ENCODE data around the gene IL12RB2. TPM values are rescaled to one million over a fixed set of nuclear protein-coding genes. Genes with fewer than 3 reads are reported as not detected.

IL12RB2 gene
- total RNA-seq, 5 donors from 2014 or later (not counting 1 experiment from before 2014, with no cell fraction given): 1.3 to 3.5 (median 2.9) TPM

DNA sequence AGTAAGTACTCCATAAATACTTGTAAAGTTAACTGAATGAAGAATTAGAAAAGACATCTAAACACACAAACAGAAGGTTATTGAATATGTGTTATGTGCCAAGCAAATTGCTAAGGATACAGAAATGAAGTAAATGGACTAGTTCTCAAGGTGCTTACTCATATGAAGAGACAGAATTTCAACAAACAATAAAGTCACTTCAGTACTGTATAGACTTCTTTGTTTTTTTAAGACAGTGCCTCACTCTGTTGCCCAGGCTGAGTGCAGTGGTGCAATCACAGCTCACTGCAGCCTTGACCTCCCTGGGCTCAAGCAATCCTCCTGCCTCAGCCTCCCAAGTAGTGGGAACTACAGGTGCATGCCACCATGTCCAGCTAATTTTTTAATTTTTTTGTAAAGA, 65.2 kb downstream of the IL12RB2 start:
- Histone ChIP-seq H3K36me3 (ENCODE audit: control insufficient read depth in 2 of 2, extremely low read depth in 1 of 2, insufficient read depth in 1 of 2, low read length in 1 of 2) (no peaks in the 10 kb centered on the region), H3K4me3 (ENCODE audit: control insufficient read depth in 1 of 2, extremely low read depth in 1 of 2, low read length in 1 of 2) (no peak overlapping the region), H3K27ac (ENCODE audit: low read length) (no peak overlapping the region), H3K9me3 (no peaks in the 10 kb centered on the region), H3K27me3 (replicated peaks in 1 of 2; ENCODE audit: control insufficient read depth in 2 of 2, extremely low read depth in 1 of 2, insufficient read depth in 2 of 2, low read length in 1 of 2) (no peaks in the 10 kb centered on the region), H3K4me1 (ENCODE audit: control insufficient read depth in 1 of 2, extremely low read depth in 1 of 2, insufficient read depth in 2 of 2, low read length in 2 of 2) (no peaks in the 10 kb centered on the region)
- H3K27ac Mint-ChIP-seq: no peak overlapping the region
- no peaks in the 10 kb centered on the region for H3K4me1 Mint-ChIP-seq
- H3K4me3 Mint-ChIP-seq: no peak overlapping the region
- H3K9me3 Mint-ChIP-seq: no peaks in the 10 kb centered on the region
- H3K27me3 Mint-ChIP-seq: no peaks in the 10 kb centered on the region
- H3K36me3 Mint-ChIP-seq: peaks cover 4% of the 10 kb centered on the region
- DNase-seq (no peak), ATAC-seq (replicated peaks in 1 of 4) (no peak)
- CTCF ChIA-PET: no interaction called here
- POLR2A ChIA-PET: no interaction called here

DNA sequence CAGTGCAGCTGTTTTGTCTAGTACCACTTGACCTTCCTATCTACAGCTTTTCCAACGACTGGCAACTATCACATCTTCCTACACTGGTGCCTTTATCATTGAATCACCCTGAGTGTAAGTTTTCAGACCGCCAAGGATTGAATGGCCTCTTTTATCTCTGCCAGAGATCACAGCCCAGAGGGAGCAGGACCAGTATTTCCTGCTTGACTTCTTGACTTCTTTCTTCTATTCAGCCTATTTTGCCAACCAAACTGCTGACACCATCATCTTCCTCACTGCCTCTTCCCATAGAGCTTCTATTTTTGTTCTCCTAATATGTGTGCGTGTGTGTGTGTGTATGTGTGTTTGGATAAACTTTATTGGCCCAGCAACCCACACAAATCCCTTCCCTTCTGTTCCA, 68.7 kb downstream of the IL12RB2 start:
- CTCF ChIA-PET: no interaction called here
- no peaks in the 10 kb centered on the region for H3K4me1 ChIP-seq (ENCODE audit: control insufficient read depth in 1 of 2, extremely low read depth in 1 of 2, insufficient read depth in 2 of 2, low read length in 2 of 2)
- 85% methylated on average over 2 of the region's 3 CpGs for WGBS (ENCODE audit: insufficient coverage)
- Mint-ChIP-seq H3K4me3 (no peak overlapping the region), H3K27me3 (no peaks in the 10 kb centered on the region), H3K27ac (no peak overlapping the region), H3K9me3 (no peaks in the 10 kb centered on the region), H3K4me1 (no peaks in the 10 kb centered on the region), H3K36me3 (peaks cover 17% of the 10 kb centered on the region)
- no peak overlapping the region for H3K4me3 ChIP-seq (ENCODE audit: control insufficient read depth in 1 of 2, extremely low read depth in 1 of 2, low read length in 1 of 2)
- no peaks in the 10 kb centered on the region for H3K36me3 ChIP-seq (ENCODE audit: control insufficient read depth in 2 of 2, extremely low read depth in 1 of 2, insufficient read depth in 1 of 2, low read length in 1 of 2)
- ATAC-seq (replicated peaks in 1 of 4): no peak
- DNase-seq: no peak
- POLR2A ChIA-PET: interaction anchor here in 1 of 2 donors (0.6 kb wide), 1 partner anchor 18 kb away, joined by 5 read pairs; no protein-coding TSS in a partner anchor
- no peak overlapping the region for H3K27ac ChIP-seq (ENCODE audit: low read length)
- H3K9me3 ChIP-seq: no peaks in the 10 kb centered on the region
- H3K27me3 ChIP-seq (replicated peaks in 1 of 2; ENCODE audit: control insufficient read depth in 2 of 2, extremely low read depth in 1 of 2, insufficient read depth in 2 of 2, low read length in 1 of 2): no peaks in the 10 kb centered on the region

DNA sequence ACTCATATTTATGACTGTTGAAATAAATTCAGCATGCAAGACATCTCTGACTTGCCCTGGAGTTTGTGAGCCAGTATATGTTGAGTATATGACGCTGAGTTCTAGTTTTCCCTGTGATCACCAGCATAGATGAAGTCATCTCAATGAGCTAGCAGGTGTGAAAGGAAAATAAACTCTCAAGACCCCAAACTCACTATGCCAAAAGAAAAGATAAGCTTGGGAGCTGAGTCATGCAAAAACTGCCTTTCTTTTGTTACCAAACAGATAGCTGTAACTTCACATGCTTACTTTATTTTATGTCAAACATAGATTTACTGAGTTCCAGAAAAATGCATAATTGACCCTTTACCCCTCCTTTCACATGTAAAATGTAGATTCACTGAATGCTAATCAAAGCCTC, 69.6 kb downstream of the IL12RB2 start:
- POLR2A ChIA-PET: no interaction called here
- Mint-ChIP-seq H3K36me3 (peaks cover 21% of the 10 kb centered on the region), H3K27ac (no peak overlapping the region), H3K4me3 (no peak overlapping the region), H3K27me3 (no peaks in the 10 kb centered on the region), H3K4me1 (no peaks in the 10 kb centered on the region), H3K9me3 (no peaks in the 10 kb centered on the region)
- Histone ChIP-seq H3K9me3 (no peaks in the 10 kb centered on the region), H3K4me1 (ENCODE audit: control insufficient read depth in 1 of 2, extremely low read depth in 1 of 2, insufficient read depth in 2 of 2, low read length in 2 of 2) (no peaks in the 10 kb centered on the region), H3K27me3 (replicated peaks in 1 of 2; ENCODE audit: control insufficient read depth in 2 of 2, extremely low read depth in 1 of 2, insufficient read depth in 2 of 2, low read length in 1 of 2) (no peaks in the 10 kb centered on the region), H3K4me3 (ENCODE audit: control insufficient read depth in 1 of 2, extremely low read depth in 1 of 2, low read length in 1 of 2) (no peak overlapping the region), H3K27ac (ENCODE audit: low read length) (no peak overlapping the region), H3K36me3 (ENCODE audit: control insufficient read depth in 2 of 2, extremely low read depth in 1 of 2, insufficient read depth in 1 of 2, low read length in 1 of 2) (no peaks in the 10 kb centered on the region)
- ATAC-seq (replicated peaks in 1 of 4) (no peak), DNase-seq (no peak)
- WGBS (ENCODE audit: insufficient coverage): no CpG with 5 or more reads among the region's 1 CpG
- CTCF ChIA-PET: no interaction called here

DNA sequence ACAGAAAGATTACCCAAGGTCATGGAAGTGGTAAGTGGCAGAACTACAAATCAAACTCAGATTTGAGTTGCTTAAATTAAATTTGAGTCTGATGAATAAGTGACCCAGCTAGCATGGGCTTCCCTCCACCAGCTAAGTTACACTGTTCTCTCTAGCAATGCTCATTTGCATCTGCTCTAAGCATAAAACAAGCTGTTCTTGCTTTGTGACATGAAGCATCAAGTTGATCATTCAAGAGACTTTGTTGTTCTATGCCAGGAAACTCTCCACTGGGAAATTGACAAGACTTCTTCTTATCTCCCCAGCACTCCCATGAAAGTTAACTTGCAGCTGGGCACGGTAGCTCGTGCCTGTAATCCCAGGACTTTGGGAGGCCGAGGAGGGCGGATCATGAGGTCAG, 73.5 kb downstream of the IL12RB2 start:
- CTCF ChIA-PET: interaction anchor here in 1 of 2 donors (0.6 kb wide), 1 partner anchor 153 kb away, joined by 4 read pairs; no protein-coding TSS in a partner anchor
- DNase-seq (no peak), ATAC-seq (replicated peaks in 1 of 4) (no peak)
- 80% methylated on average over 2 of the region's 4 CpGs for WGBS (ENCODE audit: insufficient coverage)
- POLR2A ChIA-PET: no interaction called here
- no peak overlapping the region for H3K27ac ChIP-seq (ENCODE audit: low read length)
- H3K4me1 Mint-ChIP-seq: no peaks in the 10 kb centered on the region
- no peak overlapping the region for H3K27ac Mint-ChIP-seq
- H3K4me1 ChIP-seq (ENCODE audit: control insufficient read depth in 1 of 2, extremely low read depth in 1 of 2, insufficient read depth in 2 of 2, low read length in 2 of 2): no peaks in the 10 kb centered on the region
- H3K4me3 Mint-ChIP-seq: no peak overlapping the region
- no peaks in the 10 kb centered on the region for H3K36me3 ChIP-seq (ENCODE audit: control insufficient read depth in 2 of 2, extremely low read depth in 1 of 2, insufficient read depth in 1 of 2, low read length in 1 of 2)
- H3K9me3 ChIP-seq: no peaks in the 10 kb centered on the region
- H3K4me3 ChIP-seq (ENCODE audit: control insufficient read depth in 1 of 2, extremely low read depth in 1 of 2, low read length in 1 of 2): no peak overlapping the region
- no peaks in the 10 kb centered on the region for H3K27me3 ChIP-seq (replicated peaks in 1 of 2; ENCODE audit: control insufficient read depth in 2 of 2, extremely low read depth in 1 of 2, insufficient read depth in 2 of 2, low read length in 1 of 2)
- no peaks in the 10 kb centered on the region for H3K27me3 Mint-ChIP-seq
- H3K36me3 Mint-ChIP-seq: peaks cover 54% of the 10 kb centered on the region
- peaks cover 13 to 22% (median 19%) of the 10 kb centered on the region in 3 donors for H3K9me3 Mint-ChIP-seq

DNA sequence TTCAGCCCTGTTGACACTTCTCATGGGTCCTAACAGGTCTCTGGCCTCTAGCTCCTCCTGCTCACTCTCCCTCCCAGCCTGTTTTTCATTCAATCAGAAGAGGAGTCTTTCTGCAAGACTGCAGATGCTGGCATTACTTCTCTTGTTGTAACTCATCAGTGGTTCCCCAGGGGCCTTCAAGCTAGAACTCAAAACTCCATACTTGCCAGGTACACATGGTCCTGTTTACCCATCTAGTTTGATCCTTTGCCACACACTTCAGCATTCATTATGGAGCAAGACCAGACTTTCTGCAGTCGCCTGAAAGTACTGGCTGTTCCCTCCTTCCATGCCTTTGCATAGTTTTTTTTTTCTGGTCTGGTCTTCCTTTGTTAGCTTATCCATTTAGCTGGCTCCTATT, 74.6 kb downstream of the IL12RB2 start:
- peaks cover 57% of the 10 kb centered on the region for H3K36me3 Mint-ChIP-seq
- H3K4me1 Mint-ChIP-seq: no peaks in the 10 kb centered on the region
- H3K27me3 ChIP-seq (replicated peaks in 1 of 2; ENCODE audit: control insufficient read depth in 2 of 2, extremely low read depth in 1 of 2, insufficient read depth in 2 of 2, low read length in 1 of 2): no peaks in the 10 kb centered on the region
- no peak overlapping the region for H3K27ac Mint-ChIP-seq
- WGBS (ENCODE audit: insufficient coverage): no CpG with 5 or more reads among the region's 1 CpG
- H3K36me3 ChIP-seq (ENCODE audit: control insufficient read depth in 2 of 2, extremely low read depth in 1 of 2, insufficient read depth in 1 of 2, low read length in 1 of 2): no peaks in the 10 kb centered on the region
- no peak overlapping the region for H3K27ac ChIP-seq (ENCODE audit: low read length)
- POLR2A ChIA-PET: no interaction called here
- no peaks in the 10 kb centered on the region for H3K9me3 ChIP-seq
- H3K9me3 Mint-ChIP-seq: peaks cover 13 to 22% (median 22%) of the 10 kb centered on the region in 3 donors
- no peaks in the 10 kb centered on the region for H3K4me1 ChIP-seq (ENCODE audit: control insufficient read depth in 1 of 2, extremely low read depth in 1 of 2, insufficient read depth in 2 of 2, low read length in 2 of 2)
- no peak overlapping the region for H3K4me3 ChIP-seq (ENCODE audit: control insufficient read depth in 1 of 2, extremely low read depth in 1 of 2, low read length in 1 of 2)
- no peak overlapping the region for H3K4me3 Mint-ChIP-seq
- CTCF ChIA-PET: interaction anchor here in 1 of 2 donors (0.6 kb wide), 1 partner anchor 25 kb away, joined by 3 read pairs; no protein-coding TSS in a partner anchor
- DNase-seq (no peak), ATAC-seq (replicated peaks in 1 of 4) (no peak)
- H3K27me3 Mint-ChIP-seq: no peaks in the 10 kb centered on the region

DNA sequence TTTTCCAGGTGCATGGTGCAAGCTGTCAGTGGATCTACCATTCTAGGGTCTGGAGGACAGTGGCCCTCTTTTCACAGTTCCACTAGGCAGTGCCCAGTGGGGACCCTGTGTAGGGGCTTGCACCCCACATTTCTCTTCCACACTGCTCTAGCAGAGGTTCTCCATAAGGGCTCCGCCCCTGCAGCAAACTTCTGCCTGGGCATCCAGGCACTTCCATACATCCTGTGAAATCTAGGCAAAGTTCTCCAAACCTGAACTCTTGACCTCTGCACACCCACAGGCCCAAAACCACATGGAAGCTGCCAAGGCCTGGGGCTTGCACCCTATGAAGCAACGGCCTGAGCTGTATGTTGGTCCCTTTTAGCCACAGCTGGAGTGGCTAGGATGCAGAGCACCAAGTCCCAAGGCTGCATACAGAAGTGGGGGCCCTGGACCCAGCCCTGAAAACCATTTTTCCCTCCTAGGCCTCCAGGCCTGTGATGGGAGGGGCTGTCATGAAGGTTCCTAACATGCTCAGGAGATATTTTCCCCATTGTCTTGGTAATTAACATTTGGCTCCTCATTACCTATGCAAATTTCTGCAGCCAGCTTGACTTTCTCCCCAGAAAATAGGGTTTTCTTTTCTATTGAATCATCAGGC, 76.4 kb downstream of the IL12RB2 start:
- no peaks in the 10 kb centered on the region for H3K27me3 Mint-ChIP-seq
- ChIA-PET POLR2A (no interaction called here), CTCF (no interaction called here)
- no peak overlapping the region for H3K27ac Mint-ChIP-seq
- Histone ChIP-seq H3K36me3 (ENCODE audit: control insufficient read depth in 2 of 2, extremely low read depth in 1 of 2, insufficient read depth in 1 of 2, low read length in 1 of 2) (no peaks in the 10 kb centered on the region), H3K27me3 (replicated peaks in 1 of 2; ENCODE audit: control insufficient read depth in 2 of 2, extremely low read depth in 1 of 2, insufficient read depth in 2 of 2, low read length in 1 of 2) (no peaks in the 10 kb centered on the region), H3K9me3 (no peaks in the 10 kb centered on the region), H3K4me1 (ENCODE audit: control insufficient read depth in 1 of 2, extremely low read depth in 1 of 2, insufficient read depth in 2 of 2, low read length in 2 of 2) (no peaks in the 10 kb centered on the region), H3K4me3 (ENCODE audit: control insufficient read depth in 1 of 2, extremely low read depth in 1 of 2, low read length in 1 of 2) (no peak overlapping the region), H3K27ac (ENCODE audit: low read length) (no peak overlapping the region)
- peaks cover 13 to 22% (median 22%) of the 10 kb centered on the region in 3 donors for H3K9me3 Mint-ChIP-seq
- no peak overlapping the region for H3K4me3 Mint-ChIP-seq
- DNase-seq: no peak
- ATAC-seq (replicated peaks in 1 of 4): no peak
- H3K4me1 Mint-ChIP-seq: no peaks in the 10 kb centered on the region
- 80% methylated on average over 1 of the region's 2 CpGs for WGBS (ENCODE audit: insufficient coverage)
- peaks cover 53% of the 10 kb centered on the region for H3K36me3 Mint-ChIP-seq

Measured in T-cell (primary cell).